ENCODE results near the gene FZR1.
"Not testable (repeated sequence)": the region's sequence is repeated elsewhere in the genome, so short reads cannot be mapped to it uniquely, and the experiment has no call there.

FZR1 gene

GRCh38 chr19:3497757-3498520 lies 8.2 kb upstream of the FZR1 start:
- DNase-seq, result no peak

- DNase-seq, result no peak
Observed at GRCh38 chr19:3499738-3500428, 6.2 kb upstream of the FZR1 start.

GRCh38 chr19:3500429-3501101 lies 5.5 kb upstream of the FZR1 start, which contains the start of gene DOHH:
DOHH (minus strand) TSS chr19:3500674; CDS start chr19:3496814, 3,860 bp downstream.
- DNase-seq, result peak; percentile 97

- no peak for DNase-seq
Observed at GRCh38 chr19:3501780-3502179, 4.3 kb upstream of the FZR1 start.

DNA sequence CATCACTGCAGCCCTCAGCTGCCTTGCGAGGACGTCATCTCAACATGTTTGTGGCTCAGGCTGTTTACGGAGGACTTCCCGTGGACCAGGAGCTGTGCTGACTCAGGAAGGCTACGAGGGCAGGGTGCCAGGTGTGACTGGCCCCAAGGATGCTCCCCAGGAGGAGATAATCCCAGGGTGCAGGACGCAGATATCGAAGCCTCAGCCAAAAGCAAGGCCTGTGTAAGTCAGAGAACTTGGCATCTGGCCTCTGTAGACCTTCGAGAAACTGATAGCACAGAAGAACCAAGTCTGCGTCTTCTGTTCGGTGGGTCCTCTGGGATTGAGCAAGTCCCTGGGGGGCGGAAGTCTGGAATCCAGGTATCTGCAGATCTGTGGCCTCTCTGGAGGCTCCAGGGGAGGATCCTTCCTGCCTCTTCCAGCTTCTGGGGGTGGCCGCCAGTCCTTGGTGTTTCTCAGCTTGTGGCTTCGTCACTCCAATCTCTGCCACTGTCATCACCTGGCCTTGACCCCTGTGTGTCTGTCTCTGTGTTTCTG lies 3.0 kb upstream of the FZR1 start:
- DNase-seq, result no peak

DNA sequence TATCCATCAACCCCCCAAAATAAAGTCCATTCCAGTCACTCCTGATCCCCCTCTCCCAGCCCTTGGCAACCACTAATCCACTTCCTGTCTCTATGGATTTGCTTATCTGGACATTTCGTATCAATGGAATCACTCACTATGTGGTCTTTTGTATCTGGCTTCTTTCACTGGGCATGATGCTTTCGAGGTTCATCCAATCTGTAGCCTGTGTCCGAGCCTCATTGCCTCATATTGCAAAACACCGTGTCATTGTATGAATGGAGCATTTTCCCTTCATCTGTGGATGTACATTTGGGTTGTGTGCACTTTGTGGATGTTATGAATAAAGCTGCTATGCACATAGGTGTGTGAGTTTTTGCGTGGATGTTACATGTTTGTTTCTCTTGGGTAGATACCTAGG lies 1.4 kb upstream of the FZR1 start:
- peak in 1 of 2 donors; percentile 7 for DNase-seq

DNA sequence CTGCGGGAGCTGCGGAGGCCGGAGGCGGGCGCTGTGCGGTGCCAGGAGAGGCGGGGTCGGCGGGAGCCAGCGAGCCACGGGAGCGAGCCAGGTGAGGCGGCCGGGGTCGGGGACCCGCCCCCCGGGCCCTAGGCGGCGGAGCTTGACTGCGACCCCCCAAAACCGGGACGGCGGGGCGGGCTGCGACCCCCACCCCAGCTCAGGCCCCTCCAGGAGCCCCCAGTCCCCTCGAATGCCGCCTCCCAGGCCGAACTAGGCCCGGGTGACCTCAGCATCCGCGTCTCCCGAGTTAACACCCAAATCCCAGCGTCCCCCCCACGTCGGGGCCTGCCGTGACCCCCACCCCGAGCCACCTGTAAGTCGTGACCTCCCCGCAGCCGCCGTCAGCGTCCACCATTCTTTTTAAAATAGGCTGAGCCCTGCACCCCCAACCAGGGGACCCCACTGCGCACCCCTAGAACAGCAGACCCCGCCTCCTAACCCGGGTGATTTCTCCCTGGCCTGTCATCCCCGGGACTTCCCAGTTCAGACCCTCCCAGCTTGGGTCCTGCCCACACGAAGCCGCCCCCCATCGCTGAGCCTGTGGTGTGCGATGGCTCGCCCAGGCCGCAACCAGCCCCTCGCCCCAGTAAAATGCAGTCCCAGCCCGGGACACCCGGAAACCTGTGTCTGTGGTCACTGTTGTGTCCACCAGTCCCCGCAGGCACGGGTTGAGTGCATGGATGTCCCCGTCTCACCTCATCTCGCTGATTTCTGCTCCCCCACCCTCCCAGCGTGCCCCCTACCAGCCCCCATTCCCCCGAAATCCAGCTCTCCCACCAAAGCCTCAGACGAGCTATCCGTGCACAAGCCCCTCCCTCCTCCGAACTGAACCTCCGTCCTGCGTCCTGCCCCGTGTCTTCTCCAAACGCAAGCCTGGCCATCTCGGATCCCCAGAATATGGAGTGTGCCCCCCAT lies 551 bp downstream of the FZR1 start:
- DNase-seq, result no peak

DNA sequence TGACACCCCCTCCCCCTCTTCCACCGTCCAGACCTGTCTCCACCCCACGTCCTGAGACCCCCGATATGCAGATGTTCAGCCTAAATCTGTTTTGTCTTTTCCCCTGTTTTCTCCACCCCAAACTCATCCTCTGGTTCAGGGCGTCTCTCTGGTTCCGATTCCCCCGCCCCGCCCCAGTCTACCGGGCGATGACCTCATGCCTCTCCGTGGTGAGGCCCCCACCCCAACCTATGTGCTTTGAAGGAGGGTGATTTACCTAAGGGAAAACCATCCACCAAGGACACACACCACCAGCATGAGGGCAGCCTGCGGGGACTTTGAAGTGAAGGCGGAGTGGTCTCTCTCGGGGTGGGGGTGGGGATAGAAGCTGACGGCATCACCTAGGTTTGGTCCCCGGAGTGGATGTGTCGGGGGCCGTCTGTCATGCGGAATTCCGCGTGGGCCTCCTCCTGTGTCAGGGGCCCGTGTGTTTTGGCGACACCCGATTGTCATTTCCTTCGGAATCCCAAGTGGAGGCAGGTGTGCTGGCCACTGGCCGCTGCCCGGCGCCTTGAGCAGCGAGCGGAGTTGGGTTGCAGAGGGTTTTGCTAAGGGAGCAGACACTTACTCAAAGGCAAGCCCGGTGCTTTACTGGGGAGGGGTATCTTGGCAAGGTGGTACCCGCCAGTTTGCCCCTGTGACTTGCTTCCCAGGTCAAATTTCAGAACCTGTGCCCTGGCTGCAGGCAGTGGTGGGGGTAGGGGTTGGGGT lies 1.4 kb downstream of the FZR1 start:
- no peak for DNase-seq

- DNase-seq, result not testable (repeated sequence)
Observed at GRCh38 chr19:3508121-3508661, 2.1 kb downstream of the FZR1 start.

DNA sequence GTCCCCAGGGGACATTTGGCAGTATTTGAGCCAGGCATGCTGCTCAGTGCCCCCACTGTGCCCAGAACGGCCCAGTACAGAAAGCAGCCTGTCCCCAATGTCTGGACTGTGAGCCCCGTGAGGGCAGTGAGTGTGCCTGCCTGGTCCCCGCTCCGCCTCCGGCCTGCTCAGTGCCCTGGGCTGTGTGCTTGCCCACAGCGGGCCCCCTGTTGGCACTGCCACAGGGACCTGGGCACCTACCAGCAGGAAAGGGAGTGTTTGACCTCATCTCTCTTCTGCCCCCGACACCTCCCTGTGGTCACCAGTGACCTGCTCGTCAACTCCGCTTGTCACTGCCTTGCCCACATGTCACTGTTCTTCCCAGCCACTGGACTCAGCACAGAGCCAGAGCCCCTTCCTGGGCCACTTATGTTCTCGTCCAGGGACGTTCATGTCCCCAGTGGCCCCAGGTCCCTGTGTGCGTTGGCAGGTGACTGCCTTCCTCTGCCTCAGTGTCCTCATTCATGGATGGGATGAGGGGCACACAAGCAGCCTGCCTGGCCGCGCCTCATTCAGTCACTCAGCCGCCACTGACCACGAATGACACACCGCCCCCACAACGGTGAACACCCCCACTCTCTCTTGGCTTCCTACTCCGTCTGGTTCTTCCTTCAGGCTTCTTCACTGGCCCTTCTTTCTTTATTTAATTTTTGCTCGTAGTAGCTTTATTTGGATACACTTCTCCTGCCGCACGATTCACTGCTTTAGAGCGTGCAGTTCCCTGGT lies 2.8 kb downstream of the FZR1 start:
- DNase-seq, result no peak

GRCh38 chr19:3509566-3509989 lies 3.5 kb downstream of the FZR1 start:
- no peak for DNase-seq

DNA sequence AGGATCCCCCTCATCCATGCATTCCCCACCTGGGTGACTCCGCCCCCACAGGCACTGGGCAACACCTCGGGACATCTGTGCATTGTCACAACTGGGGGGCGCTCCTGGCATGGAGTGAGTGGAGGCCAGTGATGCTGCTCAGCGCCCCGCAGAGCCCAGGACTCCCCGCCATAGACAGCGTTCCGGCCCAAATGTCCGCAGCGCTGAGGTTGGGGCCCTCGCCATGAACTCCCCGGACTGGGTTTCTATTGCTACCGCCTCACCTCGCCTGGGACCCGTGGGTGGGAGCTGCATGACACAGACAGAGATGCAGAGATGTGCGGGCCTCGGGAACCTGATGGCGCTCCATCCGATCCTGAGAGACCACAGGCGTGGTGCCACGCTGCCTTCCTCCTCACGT lies 4.6 kb downstream of the FZR1 start:
- DNase-seq, result no peak

DNA sequence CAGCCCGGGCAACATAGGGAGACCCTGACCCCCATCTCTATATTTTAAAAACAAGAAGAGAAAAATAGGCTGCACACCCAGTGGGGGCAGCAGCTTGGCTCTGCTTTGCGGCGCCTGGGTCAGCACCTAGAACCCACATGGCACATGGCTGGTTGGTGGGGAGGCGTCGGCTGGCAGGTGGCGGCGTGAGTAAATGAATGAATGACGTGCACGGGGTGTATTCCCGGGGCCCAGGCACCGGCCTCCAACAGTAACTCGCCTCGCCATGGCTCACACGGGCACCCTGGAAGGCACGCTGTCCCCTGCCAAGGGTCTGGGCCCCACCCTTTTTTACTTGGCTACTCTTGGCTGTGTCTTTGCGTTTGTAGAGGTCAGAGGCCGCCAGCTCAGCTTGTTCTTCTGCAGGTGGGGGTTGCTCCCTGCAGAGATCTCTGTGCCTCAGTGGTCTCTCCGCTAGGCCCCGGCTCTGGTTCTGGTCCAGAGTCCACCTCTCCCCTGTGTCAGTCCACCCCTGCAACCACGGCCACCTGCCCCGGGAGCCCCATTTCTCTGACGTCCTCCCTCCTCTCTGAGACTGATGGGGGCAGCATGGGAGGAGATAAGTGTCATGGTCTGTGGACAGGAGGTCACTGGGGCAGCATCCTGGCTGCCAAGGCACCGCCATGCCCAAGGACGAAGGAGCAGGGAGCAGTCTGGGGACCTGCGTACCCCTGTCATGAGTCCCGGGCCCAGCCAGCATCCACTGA lies 5.6 kb downstream of the FZR1 start:
- no peak for DNase-seq

DNA sequence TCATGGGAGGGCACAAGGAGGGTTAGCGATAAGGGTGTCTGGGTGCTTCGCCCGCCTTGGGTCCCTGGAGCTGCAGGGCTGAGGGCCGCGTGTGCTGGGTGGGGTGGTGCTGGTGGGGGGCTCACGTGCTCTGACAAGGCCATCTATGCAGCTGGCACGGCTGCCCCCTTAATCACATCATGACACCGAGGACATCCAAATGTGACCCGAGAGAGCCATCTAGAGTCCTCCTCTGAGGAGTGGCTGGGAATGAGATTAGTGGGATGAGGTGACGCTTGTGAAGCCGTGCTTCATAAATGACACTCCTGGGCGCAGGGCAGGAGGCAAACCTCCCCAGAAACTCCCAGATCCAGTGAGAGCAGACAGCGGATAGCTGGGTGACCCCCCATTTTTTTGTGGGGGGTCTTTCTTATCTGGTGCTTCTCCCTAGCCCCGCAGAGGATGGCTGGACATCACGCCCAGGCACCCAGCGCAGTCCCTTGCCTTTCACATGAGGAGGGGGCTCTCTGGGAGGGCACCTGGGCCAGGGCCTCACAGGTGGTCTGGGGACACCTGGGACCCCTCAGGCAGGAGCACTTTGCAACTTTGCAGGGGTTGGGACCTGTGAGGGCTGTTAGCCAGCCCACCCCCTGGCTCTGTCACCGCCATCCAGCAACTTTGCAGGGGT lies 6.6 kb downstream of the FZR1 start:
- DNase-seq, result no peak

- no peak for DNase-seq
Observed at GRCh38 chr19:3513229-3514140, 7.4 kb downstream of the FZR1 start.

GRCh38 chr19:3514930-3515329 lies 8.8 kb downstream of the FZR1 start:
- DNase-seq, result no peak

DNA sequence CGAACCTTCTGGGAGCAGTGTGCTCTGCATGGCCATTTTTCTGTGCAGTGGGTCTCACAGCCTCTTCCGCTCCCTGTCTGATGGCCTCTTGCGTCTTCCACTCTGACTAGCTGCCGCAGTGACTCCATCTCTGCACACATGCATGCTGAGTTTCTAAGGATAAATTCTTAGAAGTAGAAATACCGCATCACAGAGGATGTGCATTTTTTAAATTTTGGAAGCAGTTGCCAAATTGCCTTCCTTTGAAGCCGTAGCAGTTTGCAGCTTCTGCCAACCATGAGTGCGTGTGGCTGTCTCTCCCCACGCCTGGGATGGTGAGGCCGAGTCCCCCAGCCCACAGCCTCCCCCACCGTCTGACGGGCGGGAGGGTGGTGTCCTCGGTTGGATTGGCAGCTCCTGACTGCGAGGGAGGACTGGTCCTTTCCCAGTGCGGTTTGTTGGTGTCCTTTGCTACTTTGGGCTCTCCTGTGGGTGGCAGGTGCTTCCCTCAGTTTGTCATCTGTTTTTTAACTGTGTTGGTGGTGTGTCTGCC lies 9.8 kb downstream of the FZR1 start:
- DNase-seq, result no peak
